ENCODE results near the gene PTPRN2.
"Not testable (repeated sequence)": the region's sequence is repeated elsewhere in the genome, so short reads cannot be mapped to it uniquely, and the experiment has no call there.

Gene PTPRN2

GRCh38 chr7:157904866-157905570, 682.6 kb downstream of the PTPRN2 start:
- no peak for TF ChIP-seq CTCF (IDR thresholded peaks at IDR 0.05)
- Histone ChIP-seq H3K4me1 (no peaks in the 10 kb centered on the region), H3K79me2 (no peaks in the 10 kb centered on the region), H3K4me2 (ENCODE audit: low read length) (no peak overlapping the region), H3K9ac (no peak overlapping the region), H3K36me3 (ENCODE audit: control insufficient read depth, insufficient read depth, low read length) (no peaks in the 10 kb centered on the region), H3K27ac (no peak overlapping the region), H3K4me3 (ENCODE audit: low read depth, low read length) (no peak overlapping the region), H3K27me3 (ENCODE audit: control insufficient read depth, insufficient read depth, low read length) (no peaks in the 10 kb centered on the region), H2AFZ (no peak overlapping the region), H3K9me3 (ENCODE audit: control insufficient read depth, low read length) (no peaks in the 10 kb centered on the region)

GRCh38 chr7:157904211-157904865, 683.3 kb downstream of the PTPRN2 start:
- no peak overlapping the region for H3K4me2 ChIP-seq (ENCODE audit: low read length)
- no peaks in the 10 kb centered on the region for H3K27me3 ChIP-seq (ENCODE audit: control insufficient read depth, insufficient read depth, low read length)
- H3K9me3 ChIP-seq (ENCODE audit: control insufficient read depth, low read length) = no peaks in the 10 kb centered on the region
- no peak overlapping the region for H3K27ac ChIP-seq
- no peak for TF ChIP-seq CTCF (IDR thresholded peaks at IDR 0.05)
- H3K36me3 ChIP-seq (ENCODE audit: control insufficient read depth, insufficient read depth, low read length) = no peaks in the 10 kb centered on the region
- no peak overlapping the region for H2AFZ ChIP-seq
- H3K9ac ChIP-seq = no peak overlapping the region
- H3K4me3 ChIP-seq (ENCODE audit: low read depth, low read length) = no peak overlapping the region
- H3K79me2 ChIP-seq = no peaks in the 10 kb centered on the region
- no peaks in the 10 kb centered on the region for H3K4me1 ChIP-seq

GRCh38 chr7:157903710-157904109, 683.9 kb downstream of the PTPRN2 start:
- Histone ChIP-seq H3K9me3 (ENCODE audit: control insufficient read depth, low read length) (no peaks in the 10 kb centered on the region), H3K27ac (no peak overlapping the region), H3K27me3 (ENCODE audit: control insufficient read depth, insufficient read depth, low read length) (no peaks in the 10 kb centered on the region), H3K36me3 (ENCODE audit: control insufficient read depth, insufficient read depth, low read length) (no peaks in the 10 kb centered on the region), H2AFZ (no peak overlapping the region), H3K4me1 (no peaks in the 10 kb centered on the region), H3K4me2 (ENCODE audit: low read length) (no peak overlapping the region), H3K9ac (no peak overlapping the region), H3K4me3 (ENCODE audit: low read depth, low read length) (no peak overlapping the region), H3K79me2 (no peaks in the 10 kb centered on the region)
- TF ChIP-seq CTCF (IDR thresholded peaks at IDR 0.05) = no peak

GRCh38 chr7:157903296-157903695, 684.3 kb downstream of the PTPRN2 start:
- no peaks in the 10 kb centered on the region for H3K79me2 ChIP-seq
- H3K4me3 ChIP-seq (ENCODE audit: low read depth, low read length) = no peak overlapping the region
- no peak overlapping the region for H2AFZ ChIP-seq
- H3K4me2 ChIP-seq (ENCODE audit: low read length) = no peak overlapping the region
- H3K27me3 ChIP-seq (ENCODE audit: control insufficient read depth, insufficient read depth, low read length) = no peaks in the 10 kb centered on the region
- no peaks in the 10 kb centered on the region for H3K4me1 ChIP-seq
- H3K27ac ChIP-seq = no peak overlapping the region
- H3K9ac ChIP-seq = no peak overlapping the region
- H3K9me3 ChIP-seq (ENCODE audit: control insufficient read depth, low read length) = no peaks in the 10 kb centered on the region
- H3K36me3 ChIP-seq (ENCODE audit: control insufficient read depth, insufficient read depth, low read length) = no peaks in the 10 kb centered on the region
- no peak for TF ChIP-seq CTCF (IDR thresholded peaks at IDR 0.05)

GRCh38 chr7:157901816-157902610, 685.6 kb downstream of the PTPRN2 start:
- not testable (repeated sequence) for H3K27ac ChIP-seq; H3K9ac ChIP-seq; H3K9me3 ChIP-seq (ENCODE audit: control insufficient read depth, low read length); H3K4me2 ChIP-seq (ENCODE audit: low read length); H2AFZ ChIP-seq; H3K27me3 ChIP-seq (ENCODE audit: control insufficient read depth, insufficient read depth, low read length); H3K4me3 ChIP-seq (ENCODE audit: low read depth, low read length); H3K36me3 ChIP-seq (ENCODE audit: control insufficient read depth, insufficient read depth, low read length); H3K79me2 ChIP-seq; H3K4me1 ChIP-seq

Measured in parathyroid adenoma (tissue), 2 donors.